Activated T-cell treated with anti-CD3 and anti-CD28 coated beads for 4 hours (primary cell): ENCODE measurements around the gene SCNM1.
"Not testable (repeated sequence)": the region's sequence is repeated elsewhere in the genome, so short reads cannot be mapped to it uniquely, and the experiment has no call there.

Experiments used
- DNase-seq: peaks from one replicate; pipeline ENCODE4 v3.0.0-alpha.2; 2020

Gene SCNM1

DNA sequence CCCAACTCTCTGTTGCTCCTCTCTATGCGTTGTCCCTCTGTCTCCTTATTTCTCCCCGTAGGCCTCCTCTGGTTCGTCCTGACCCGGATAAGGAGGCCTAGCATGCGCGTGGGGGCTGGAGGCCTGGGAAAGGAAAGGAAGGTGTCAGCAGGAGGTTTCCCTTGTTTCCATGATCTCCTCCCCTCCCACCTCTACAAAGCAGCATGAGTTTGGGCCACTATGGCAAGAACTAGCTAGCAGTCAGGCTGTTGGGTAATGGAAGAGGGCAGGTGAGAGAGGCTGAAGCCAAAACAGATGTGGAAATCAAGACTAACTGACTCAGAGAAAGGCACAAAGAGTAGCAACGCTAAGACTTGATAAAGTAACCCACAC lies 18.8 kb upstream of the SCNM1 start:
- no peak for DNase-seq

DNA sequence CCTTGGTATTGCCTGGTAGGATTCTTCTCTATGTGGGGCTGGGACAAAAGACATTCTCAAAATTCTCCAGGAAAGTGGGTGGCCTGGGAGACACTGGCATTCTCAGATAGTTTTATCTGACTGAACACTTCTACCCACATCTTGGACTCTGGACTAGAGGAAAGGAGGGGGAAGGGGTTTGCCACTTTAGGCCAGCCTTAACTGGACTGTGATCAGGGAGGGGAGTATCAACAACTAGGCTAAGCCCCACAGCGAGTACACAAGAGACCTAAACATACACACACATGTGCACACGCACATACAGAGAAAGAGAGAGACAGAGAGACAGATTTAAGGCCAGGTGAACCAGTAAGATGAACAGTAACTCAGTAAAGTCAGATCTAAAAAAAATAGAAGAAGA lies 18.3 kb upstream of the SCNM1 start:
- no peak for DNase-seq

DNA sequence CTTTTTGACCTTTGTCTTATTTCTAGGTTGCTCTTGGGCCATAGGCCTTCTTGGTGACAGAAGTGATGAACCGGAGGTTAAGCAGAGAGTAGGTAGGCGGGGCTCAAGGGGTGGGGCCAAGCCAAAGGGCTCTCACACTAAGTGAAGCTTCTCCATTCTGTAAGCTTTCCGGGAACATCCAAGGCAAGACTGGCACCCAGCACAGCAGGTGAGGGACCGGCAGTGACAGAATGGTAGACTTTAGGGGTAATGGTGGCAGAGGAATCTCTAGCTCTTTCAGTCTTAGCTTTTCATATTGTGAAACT lies 9.5 kb upstream of the SCNM1 start, which contains the start of gene TNFAIP8L2:
Gene TNFAIP8L2 (plus strand): TSS at position 135 of the 305 bp plus-strand sequence. CDS start 2,049 bp downstream, outside the sequence.
- DNase-seq: peak; percentile 61

DNA sequence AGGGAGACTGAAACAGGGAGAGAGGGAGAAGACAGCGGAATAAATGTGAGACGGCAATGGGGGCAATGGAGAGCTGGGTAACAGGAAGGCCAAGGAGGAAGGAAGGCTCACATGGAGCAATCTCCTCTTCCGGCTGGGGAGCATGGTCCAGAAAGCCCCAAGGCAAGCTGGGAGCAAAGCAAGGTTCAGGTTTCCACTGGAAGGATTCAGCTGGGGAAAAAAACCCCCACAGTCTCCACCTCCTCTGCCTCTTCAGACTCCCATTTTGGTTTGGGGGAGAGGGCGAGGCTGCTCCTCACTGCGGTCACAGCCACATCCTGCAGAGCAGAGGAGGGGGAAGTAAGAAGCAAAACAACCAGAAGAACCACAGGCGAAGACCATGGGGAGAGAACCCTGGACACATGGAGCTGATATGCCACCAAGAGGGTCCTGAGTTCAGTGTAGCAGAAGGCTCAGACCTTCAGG lies 8.8 kb upstream of the SCNM1 start:
- peak; percentile 23 for DNase-seq

DNA sequence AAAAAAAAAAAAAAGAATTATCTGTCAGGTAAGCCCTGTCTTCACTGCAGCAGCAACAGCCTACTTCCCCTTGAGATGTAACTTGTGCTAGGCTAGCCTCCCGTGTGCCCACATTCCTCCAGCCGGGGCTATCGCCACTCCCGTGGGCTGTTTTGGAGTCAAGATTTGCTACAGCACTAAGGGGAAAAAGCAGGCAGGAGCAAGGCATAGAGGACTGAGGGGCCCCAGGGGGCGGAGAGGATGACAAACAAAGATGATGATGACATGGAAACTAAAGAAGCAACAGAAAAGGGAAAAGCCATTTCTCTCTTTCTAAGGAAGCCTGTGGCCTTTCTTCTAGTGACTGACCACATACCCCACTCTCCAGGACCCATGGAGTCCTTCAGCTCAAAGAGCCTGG lies 7.6 kb upstream of the SCNM1 start:
- peak; percentile 35 for DNase-seq

DNA sequence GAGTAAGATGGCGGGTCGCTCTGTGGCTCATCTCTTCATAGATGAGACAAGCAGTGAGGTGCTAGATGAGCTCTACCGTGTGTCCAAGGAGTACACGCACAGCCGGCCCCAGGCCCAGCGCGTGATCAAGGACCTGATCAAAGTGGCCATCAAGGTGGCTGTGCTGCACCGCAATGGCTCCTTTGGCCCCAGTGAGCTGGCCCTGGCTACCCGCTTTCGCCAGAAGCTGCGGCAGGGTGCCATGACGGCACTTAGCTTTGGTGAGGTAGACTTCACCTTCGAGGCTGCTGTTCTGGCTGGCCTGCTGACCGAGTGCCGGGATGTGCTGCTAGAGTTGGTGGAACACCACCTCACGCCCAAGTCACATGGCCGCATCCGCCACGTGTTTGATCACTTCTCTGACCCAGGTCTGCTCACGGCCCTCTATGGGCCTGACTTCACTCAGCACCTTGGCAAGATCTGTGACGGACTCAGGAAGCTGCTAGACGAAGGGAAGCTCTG lies 7.1 kb upstream of the SCNM1 start:
- DNase-seq: no peak

DNA sequence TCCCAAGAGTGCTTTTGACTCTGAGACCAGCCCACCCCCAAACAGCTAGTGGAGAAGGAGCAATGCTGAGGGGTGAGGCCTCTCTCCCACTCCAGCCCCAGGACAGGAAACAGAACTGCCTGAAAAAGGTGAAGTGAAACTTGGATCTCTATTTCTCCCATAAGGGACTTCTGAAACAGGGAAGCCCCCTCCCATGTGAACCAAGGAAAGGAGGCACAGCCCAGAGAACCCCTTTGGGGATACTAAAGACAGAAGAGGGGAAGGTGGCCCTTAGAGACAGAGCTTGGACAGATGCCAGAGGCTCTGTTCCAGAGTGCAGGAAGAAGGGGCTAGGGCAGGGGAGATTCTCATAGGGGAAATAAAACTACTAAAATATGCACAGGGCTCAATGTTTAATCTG lies 6.6 kb upstream of the SCNM1 start:
- DNase-seq: no peak

DNA sequence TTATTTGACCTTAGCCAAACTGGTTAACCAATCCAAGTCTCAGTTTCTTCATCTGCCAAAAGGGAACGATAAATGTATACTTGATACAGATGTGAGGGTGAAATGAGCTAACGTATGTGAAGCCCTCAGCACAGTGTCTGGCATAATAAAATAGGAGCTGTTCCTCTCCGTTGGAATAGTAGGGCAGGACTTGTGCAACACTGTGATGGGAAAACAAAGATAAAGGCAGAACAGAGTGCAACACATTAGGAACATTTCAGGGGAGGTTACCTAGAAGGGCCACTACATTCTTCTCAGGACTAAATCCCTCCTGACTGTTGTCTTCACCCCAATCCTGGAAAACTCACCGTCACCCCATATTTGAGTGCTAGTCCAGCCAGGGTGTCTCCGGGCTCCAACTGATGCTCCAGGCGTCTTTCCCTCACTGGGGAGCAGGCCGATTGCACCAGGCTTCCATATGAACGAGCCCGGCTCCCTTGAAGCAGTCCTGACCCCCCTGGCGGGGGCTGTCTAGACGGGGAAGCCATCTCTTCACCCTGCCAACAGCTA lies 1.1 kb upstream of the SCNM1 start:
- no peak for DNase-seq

DNA sequence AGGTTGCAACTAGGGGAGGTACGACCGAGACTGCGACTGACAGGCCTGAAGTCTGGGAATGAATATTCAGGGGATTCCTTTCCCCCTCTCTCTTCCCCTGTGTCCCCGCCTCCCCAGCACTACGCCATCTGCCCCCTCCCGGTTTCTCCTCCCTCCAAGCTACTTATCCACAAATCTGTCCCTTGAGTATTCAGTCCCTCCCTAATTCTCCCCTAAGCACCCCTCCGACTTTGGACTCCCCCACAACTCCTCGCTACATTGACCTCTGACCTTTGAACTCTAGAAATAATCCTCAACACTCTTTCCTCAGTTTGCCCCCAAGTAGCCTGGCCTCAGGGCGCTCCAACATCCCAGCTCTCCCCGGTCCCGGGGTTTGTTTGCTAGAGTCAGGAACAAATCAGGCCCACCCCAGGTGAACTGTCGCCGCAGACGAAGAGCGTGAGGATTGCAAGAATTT lies 635 bp upstream of the SCNM1 start:
- no peak for DNase-seq

DNA sequence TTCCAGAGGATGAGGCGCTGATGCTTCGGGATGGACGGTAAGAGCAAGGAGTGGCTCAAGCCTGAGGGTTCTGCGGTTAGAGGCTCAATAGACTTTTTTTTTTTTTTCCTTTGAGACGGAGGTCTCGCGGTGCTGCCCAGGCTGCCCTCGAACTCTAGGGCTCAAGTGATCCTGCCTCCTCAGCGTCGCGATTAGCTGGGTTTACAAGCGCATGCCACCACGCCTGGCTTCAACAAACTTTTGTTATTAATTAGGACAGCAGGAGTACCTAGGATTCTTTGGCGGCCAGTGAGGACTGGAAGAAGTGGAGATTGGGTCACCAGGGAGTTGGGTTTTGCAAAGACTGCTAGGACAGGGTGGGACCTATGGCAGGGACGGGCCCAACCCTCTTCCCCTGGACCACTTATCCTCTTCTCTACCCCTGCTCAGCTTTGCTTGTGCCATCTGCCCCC lies 587 bp downstream of the SCNM1 start:
- DNase-seq: no peak

DNA sequence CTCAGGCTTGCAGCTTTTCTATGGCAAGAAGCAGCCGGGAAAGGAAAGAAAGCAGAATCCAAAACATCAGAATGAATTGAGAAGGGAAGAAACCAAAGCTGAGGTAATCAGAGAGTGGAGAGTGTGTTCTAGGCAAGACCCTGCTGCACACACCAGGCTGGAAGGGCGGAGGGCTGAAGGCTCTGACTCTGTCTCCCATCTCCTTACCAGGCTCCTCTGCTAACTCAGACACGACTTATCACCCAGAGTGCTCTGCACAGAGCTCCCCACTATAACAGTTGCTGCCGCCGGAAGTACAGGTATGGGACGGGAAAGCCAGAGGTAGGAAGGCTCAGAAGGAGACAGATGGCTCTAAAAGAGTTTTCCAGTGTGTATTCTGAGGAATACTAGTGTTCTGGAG lies 1.2 kb downstream of the SCNM1 start:
- no peak for DNase-seq

DNA sequence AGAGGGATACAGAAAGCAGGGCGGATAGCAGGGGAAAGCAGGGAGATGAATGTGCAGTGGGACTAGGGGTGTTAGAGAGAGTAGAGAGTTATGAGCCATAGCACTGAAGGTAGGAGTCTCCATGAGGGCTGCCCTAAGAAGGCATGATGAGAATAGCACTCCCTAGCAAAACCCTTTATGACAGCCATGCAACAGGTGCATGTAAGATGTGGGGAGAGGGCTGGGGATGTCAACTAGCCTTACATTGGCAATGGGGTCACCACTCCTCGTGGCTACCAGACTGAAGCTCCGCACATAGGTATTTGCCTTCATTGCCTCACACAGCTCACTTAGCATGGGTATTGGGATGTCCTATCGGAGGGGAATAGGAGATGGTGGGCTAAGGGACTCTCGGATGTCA lies 5.2 kb downstream of the SCNM1 start:
- no peak for DNase-seq

DNA sequence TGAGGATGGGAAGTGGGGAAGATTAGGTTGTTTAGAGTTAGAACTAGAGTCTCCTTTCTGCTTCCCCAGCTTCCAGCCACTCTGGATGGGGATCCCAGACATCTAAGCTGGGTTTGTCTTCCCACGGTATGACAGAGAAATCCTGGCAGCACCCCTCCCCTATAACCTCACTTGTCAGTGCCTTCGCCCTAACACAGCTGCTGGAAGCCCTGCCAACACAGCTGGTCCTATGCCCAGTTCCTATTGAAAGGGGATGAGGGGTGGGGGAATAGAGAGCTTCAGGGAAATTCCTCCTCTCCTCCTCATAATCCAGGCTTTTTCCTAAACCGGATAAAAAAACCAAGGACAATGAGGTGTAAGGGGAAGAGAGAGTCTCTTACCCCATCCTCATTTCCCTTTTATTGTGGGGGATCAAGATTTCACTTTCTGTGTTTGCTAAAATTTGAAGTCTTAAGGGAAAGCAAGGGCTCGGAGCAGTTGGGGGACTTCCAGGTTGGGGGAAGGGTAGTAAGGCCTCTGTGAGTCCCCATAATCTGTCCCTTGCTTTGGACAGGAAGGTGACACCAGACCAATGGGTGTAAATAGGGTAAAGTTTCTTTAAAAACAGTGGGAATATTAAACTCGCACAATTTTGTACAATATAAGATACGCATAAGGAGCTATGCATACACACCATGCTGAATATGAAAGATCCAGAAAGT lies 9.2 kb downstream of the SCNM1 start:
- no peak for DNase-seq

DNA sequence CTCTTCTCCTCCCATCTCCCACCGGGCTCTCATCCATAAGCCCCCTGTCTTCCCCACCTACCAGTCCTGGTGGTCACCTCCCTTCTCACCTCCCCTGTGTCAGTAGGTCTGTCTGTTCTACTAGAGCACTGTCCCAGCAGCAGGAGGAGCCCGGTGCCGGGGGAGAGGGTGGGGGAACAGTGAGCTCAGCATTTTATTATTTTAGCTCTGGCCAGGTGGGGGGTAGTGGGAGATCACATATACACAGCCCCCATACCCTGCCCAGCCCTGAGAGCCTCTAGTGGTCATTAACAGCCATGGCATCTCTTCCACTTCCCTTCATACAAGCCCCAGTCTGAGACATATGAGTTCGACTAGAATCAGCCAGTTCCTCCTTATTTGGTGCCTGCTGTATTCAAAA lies 9.9 kb downstream of the SCNM1 start, which contains the start of gene TMOD4:
Gene TMOD4 (minus strand): TSS at position 119 of the 400 bp plus-strand sequence. CDS start 1,106 bp downstream, outside the sequence.
- no peak for DNase-seq

DNA sequence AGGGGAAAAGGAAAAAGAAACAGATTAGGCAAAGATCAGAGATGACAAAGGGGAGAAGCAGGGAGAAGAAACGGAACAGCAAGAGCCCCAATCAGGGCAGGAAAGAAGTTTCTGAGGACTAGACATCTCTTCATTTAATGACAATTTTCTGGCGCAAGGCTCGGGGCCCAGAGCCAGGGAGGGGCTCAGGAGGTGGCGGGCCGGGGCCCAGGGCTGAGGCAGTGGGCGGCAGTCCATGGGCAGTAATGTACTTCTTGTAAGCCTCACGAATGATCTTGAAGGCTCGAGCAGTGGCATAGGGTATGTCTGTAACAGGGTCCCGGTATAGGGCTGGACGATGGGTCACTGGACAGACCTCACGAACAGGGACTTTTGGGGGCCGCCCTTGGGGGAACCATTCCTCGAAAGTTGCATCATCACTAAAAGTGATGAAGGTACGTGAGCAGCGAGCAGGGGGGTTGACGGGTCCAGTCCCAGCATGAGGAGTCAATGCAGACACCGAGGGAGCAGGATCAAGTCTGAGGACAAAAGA lies 10.6 kb downstream of the SCNM1 start:
- DNase-seq: no peak

DNA sequence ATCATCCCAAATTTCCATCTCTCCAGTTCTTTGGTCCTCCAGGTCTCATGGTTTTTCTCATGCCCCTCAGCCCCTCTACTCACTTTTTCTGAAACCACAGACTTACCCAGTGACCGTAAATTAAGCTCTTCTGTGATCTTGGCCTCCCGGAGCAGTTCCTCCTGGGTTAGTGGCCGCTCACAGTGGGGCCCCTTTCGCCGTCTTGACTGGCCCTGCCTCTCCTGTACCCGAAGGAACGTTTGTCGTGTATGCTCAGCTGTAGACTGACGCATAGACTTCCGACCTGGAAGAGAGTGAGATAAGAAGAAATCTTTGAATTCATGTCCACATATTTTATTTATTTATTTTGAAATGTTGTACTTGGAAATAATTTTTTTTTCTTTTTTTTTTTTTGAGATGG lies 18.3 kb downstream of the SCNM1 start:
- no peak for DNase-seq

DNA sequence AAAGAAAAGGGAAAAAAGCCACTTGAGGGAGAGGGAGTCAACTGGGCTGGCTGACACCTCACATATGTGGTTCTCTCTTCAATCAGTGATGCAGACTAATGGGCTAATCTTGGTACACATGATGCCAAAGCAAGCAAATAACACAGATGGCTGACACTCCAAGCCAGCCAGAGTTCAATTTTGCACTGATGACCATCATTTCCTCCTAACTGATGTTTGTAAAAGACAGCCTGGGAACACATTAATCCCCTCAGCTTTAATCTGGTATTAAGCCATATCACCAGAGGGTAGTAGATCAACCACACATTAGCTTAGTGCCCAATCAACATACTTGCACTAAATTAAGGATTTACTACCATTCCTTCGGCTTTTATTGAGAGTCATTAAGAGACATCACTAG lies 21.3 kb downstream of the SCNM1 start:
- DNase-seq: no peak

DNA sequence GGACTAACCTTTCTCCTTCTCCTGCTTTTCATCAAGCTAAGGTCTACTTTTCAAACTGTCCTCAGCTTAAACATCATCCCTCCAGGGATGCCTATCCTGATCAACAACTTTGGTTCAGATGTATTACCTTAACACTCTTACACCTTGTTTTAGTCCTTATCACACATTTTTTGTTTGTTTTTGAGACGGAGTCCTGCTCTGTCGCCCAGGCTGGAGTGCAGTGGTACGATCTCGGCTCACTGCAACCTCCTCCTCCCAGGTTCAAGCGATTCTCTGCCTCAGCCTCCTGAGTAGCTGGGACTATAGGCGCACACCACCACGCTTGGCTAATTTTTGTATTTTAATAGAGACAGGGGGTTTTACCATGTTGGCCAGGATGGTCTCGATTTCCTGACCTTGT lies 22.7 kb downstream of the SCNM1 start:
- DNase-seq: not testable (repeated sequence)

DNA sequence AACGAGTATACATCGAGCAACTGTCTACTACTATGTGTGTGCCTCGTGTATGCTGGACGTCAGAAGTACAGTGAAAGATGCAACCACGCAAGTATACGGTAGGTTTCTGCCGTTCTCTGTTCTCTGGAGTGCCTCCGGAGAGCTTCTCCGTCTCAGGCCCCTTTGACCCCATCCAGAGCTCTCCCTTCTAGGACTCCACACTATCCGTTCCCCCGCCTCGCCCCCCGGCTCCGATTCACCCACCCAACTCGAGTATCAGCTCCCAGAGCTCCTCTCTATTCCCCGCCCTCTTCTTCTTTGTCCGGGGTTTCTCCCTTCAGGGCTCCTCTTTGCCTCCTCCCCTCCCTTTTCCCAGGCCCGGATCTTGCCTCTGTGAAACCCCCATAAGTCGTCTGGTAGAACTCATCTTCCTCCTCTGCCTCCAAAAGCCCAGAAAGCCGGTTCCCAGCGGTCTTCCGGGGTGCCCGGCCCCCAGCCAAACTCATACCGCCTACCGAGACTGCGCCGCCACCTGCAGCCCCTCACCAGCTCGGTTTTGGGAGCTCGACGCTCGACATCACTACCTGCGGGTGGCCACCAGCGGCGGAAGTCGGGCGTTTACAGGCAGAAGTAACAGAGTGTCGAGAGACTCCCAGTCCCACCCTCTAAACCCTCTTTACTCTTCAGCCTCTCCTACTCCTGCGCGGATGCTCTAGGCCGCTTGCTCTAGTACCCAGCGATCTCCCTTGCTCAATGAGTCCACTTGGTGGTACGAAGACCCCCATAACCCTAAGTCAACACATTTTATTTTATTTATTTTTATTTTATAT lies 23.9 kb downstream of the SCNM1 start, which contains the start of gene VPS72:
Gene VPS72 (minus strand): TSS at position 561 of the 809 bp plus-strand sequence. CDS start 76 bp downstream, at position 485.
- peak; percentile 69 for DNase-seq

DNA sequence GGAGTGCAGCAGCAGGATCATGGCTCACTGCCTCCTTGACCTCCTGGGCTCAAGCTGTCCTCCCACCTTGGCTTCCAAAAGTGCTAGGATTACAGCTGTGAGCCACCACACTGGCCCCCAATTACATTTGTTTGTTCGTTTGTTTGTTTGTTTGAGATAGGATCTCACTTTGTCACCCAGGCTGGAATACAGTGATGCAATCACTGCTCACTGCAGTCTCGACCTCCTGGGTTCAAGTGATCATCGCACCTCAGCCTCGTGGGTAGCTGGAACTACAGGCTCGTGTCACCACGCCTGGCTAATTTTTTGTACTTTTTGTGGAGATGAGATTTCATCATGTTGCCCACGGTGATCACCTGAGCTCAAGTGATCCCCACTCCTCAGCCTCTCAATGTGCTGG lies 26.1 kb downstream of the SCNM1 start:
- DNase-seq: no peak

DNA sequence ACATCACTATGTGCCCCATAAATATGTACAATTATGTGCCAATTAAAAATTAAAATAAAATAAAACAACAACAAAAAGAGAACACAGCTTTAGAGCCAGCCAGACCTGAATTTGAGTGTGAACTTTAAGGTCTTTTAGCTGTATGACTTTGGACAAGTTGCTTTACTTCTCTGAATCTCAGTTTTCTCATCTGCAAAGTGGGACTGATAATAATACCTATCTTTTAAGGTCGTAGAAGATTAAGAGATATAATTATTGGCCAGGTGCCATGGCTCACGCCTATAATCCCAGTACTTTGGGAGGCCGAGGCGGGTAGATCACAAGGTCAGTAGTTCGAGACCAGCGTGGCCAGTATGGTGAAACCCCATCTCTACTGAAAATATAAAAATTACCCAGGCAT lies 27.4 kb downstream of the SCNM1 start:
- DNase-seq: no peak

DNA sequence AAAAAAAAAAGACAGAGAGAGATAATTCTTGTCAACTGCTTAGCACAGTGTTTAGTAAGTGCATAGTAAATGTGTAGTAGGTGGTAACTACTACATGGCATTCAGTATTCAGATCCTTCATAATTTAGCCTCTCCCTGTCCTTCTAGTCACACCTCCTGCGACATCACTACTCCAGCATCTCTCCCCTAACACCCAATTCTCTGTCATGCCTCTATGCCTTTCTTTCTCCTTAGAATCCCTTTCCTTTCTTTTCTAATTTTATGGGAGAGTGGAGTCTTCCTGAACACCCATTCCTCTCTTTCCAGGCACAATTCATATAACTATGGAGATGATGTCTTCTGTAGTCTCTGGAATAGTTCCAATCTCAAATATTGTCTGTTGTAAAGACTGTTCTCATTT lies 27.9 kb downstream of the SCNM1 start:
- DNase-seq: no peak

DNA sequence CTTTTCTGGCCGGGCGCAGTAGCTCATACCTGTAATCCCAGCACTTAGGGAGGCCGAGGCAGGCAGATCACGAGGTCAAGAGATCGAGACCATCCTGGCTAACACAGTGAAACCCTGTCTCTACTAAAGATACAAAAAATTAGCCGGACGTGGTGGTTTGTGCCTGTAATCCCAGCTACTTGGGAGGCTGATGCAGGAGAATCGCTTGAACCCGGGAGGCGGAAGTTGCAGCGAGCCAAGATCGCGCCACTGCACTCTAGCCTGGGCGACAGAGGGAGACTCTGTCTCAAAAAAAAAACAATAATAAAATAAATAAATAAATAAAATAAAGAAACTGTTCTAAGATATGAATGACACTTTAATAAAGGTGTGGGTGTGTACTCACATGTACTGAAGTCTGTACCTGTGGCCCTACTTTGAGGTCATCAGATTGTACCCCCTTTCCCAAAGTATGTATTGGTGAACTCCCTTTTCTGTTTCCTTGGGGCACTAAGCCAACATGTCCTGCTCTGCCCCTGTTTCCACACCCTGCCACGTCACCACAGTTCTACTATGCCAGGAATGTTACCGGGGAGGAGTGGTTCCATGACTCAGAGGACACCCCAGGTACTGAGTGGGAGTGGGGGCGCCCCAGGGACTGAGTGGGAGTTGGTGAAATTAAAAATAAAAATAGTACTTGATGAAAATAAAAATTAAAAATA lies 29.1 kb downstream of the SCNM1 start:
- not testable (repeated sequence) for DNase-seq
